Activated CD4-positive, alpha-beta T cell treated with anti-CD3 and anti-CD28 coated beads, Interleukin-2, amount 50 U/mL, for 48 hours (primary cell): ENCODE data around the gene TPD52L2.
"Not testable (repeated sequence)": the region's sequence is repeated elsewhere in the genome, so short reads cannot be mapped to it uniquely, and the experiment has no call there.

Experiments used
- DNase-seq, 2 experiments: peaks; one replicate each; pipeline ENCODE4 v3.0.0-alpha.2; 2020

Gene TPD52L2

DNA sequence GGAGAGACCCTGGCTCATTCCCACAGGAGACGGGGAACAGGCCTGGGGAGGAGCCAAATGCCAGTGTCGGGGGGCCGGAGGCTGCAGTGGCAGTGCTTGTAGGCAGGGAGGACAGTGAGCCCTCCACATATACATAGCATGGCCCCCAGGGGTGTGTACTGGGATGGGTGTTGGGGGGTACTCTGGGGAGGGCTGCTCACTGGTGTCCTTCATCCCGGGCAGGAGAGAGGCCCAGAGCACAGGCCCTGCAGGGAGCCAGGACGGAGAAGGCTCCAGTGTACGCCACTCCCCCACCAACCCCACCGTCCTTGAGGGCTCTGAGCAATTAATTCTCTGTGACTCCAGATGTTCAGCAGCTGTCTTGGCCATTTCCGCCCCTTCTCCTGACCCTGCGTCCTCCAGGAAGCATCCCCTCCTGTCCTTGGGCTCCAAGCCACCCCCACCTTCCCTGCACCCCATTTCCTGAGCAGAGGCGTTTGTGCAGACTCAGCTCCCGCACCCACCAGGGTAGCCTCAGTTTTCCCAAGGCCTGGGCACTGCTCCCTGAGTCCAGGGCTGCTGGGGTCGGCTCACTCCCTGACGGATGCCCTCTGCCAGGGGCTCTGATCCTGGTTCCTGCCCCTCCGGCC is 7.2 kb upstream of the TPD52L2 start:
- peak in 1 of 2 experiments; percentile 19 for DNase-seq

DNA sequence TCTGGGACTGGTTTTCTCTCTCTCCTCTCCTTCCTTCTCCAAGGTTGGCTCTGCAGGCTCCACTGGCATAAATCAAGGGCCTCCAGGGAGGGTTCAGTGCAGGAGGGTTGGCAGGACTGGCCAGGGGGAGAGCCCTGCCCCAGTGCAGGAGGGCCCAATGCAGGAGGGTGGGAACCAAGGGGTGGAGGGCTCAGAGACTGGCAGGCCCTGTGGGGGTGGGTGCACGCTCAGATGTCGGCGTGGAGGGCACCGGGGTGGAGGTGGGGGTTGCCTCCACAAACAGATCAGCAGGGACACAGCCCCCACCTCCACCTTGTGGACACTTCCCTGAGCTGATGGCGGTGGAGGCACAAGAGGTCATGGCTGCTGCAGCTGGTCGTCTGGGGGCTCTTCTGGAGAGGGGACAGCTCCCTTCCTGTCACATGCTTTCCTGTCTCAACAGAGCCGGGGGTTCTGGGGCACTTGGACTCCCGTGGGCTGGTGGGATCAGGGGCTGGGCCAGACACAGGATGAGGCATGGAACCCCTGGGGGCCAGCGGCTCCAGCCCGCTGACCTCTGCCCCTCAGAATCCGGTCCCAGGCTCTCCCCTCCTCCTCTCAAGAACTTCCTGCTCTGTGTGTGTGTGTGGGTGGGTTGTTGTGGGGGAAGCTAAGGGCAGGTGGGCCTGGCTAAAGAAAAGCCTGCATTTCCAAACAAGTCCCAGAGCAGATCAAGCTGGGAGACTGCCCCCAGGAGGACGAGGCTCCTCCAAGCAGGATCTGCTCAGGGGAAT is 6.5 kb upstream of the TPD52L2 start:
- peak in 1 of 2 experiments; percentile 20 for DNase-seq

DNA sequence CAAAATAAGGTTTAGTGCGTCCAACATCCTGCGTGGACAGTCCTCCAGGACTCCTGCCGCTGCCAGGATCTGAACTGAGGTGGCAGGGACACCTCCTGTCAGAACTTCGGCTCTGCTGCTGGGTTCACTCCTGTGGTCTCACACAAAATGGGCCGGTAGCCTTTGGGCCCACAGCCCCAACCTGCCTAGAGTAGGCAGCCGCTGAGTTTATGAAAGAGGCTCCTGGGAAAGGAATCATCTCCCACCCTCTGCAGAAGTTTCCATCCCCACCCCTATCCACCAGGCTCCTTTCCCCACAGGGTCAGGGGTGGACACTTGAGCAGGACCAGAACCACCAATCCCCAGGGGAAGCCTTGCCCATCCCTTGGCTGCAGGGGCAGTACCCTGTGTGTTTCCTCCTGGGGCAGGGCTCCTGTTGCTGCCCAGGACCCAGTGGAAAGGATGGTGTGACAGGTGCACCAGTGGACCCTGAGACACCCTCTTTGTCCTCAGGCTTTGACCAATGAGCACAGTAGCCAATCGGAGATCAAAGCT is 5.8 kb upstream of the TPD52L2 start:
- no peak for DNase-seq

DNA sequence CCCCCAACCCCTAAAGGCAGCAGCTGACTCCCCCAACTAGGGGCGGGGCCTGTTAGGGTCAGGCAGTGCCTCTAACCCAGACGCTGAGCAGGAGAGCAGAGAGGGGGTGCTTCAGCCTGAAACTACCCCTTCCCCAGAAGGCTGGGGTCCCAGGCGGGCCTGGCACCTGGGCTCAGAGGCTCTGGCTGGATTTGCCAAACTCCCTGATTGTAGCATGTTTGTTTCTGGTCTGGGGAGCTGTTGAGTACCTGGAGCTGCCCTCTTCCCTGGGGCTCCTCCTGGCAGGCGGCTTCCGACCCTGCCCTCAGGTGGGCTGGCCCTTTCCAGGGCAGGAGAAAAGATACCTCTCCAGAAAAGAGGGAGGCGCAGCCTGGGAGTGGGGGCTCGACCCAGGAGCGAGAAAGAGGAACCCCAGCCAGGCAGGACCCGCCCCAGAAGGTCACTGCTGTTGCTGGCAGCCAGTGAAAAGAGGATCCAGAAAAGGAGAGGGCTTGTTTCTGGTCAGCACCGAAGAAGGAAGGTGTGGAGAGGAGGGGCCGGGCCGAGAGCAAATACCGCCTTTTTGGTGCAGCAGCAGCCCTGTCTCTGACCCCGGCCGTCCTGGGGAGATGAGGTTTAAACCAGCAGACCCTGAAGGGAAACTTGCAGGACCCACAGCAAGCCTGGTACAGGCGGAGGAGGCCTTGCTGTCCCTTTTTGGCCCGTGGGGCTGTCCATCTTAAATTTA is 4.6 kb upstream of the TPD52L2 start:
- no peak for DNase-seq

DNA sequence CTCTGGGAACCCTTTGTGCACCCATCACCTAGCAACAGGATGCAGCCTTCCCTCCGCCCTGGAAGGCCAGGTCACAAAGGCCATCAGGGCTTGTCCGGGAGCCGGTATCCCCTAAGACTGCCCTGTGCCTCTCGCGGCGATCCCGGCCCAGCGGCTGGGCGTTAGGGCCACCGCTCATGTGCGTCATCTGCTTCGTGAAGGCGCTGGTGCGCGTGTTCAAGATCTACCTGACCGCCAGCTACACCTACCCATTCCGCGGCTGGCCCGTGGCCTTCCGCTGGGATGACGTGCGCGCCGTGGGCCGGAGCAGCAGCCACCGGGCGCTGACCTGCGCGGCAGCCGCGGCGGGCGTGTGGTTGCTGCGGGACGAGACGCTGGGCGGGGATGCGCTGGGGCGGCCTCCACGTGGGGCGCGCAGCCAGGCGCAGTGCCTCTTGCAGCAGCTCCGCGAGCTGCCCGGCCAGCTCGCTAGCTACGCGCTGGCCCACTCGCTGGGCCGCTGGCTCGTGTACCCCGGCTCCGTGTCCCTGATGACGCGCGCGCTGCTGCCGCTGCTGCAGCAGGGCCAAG is 3.6 kb upstream of the TPD52L2 start, which contains the start of gene ABHD16B:
ABHD16B (plus strand) TSS at position 134 of the 570 bp plus-strand sequence; CDS start at position 177, 43 bp downstream.
- no peak for DNase-seq

DNA sequence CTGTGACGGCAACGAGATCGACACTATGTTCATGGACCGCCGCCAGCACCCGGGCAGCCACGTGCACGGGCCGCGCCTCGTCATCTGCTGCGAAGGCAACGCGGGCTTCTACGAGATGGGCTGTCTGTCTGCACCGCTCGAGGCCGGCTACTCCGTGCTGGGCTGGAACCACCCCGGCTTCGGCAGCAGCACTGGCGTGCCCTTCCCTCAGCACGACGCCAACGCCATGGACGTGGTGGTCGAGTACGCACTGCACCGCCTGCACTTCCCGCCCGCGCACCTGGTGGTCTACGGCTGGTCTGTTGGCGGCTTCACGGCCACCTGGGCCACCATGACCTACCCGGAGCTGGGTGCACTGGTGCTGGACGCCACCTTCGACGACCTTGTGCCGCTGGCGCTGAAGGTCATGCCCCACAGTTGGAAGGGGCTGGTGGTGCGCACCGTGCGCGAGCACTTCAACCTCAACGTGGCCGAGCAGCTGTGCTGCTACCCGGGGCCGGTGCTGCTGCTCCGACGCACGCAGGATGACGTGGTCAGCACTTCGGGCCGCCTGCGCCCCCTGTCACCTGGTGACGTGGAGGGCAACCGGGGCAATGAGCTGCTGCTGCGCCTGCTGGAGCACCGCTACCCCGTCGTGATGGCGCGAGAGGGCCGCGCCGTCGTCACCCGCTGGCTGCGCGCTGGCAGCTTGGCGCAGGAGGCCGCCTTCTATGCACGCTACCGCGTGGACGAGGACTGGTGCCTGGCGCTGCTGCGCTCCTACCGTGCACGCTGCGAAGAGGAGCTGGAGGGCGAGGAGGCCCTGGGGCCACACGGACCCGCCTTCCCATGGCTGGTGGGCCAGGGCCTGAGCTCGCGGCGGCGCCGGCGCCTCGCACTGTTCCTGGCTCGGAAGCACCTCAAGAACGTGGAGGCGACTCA is 2.8 kb upstream of the TPD52L2 start:
- no peak for DNase-seq

DNA sequence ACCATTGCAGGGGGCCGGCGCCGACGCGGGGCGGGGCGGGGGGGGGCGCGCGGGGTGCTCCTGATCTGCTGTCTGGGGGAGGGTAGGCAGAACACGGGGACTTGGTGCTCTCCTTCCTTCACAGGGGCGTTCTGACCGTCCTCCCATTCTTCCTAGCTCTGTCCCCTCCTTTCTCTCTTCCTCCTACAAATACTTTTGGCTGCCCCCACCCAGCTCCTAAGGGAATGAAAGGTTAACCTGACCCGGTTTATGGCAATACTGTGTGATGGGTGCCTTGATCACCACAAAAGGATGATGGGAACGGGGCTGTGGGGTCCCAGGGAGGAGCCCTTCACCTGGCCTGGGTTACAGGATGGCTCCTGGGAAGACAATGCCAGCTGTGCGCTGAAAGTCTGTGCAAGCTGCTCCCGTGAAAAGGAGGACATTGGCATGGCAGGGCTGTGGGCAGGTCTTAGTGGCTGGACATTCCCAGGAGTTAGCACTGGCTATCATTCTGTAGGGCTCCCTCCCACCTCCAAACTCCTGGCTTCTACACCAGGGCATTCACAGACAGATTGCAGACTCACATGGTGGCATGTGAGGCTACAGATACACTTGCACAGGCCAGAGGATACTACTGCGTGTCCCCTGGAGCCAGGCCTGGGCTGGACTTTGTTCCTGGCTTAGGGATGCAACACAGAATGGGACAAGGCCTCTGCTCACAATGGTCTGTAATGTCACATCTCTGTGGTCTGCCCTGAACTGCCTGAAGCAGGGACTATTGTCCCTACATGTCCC is 1.9 kb upstream of the TPD52L2 start:
- DNase-seq = no peak

DNA sequence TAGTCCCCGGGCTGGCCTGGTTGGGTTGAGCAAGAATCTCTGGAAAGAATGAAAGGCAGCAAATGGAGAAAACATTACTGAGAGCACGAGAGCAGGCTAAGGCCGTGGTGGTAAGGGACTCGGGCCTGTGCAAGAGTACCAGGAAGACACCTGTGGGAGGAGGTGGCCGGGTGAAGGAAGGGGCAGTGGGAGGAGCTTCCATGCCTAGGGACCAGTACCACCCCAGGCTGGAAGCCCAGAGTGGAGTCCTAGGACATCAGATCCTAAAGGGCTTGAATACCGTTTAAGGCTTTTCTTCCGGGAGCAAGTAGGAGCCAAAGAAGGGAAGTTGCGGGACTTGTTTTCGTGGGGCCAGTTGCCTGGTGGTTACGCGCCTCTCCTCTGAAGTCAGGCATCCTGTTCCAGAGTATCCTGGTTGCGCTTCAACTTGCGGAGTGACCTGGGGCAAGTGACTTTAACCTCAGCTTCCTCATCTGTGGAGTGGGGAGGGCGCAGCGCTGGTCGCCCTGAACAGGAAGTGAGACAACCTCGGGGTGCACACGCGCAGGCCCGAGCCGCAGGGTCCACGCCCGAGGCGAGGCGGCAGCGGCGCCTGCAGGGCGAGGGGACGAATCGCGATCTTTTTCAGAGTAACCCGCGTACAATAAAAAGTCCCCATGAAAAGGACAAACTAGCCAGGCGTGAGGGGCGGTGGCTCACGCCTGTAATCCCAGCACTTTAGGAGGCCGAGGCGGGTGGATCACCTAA is 1.1 kb upstream of the TPD52L2 start:
- peak; percentile 79 to 82 for DNase-seq

DNA sequence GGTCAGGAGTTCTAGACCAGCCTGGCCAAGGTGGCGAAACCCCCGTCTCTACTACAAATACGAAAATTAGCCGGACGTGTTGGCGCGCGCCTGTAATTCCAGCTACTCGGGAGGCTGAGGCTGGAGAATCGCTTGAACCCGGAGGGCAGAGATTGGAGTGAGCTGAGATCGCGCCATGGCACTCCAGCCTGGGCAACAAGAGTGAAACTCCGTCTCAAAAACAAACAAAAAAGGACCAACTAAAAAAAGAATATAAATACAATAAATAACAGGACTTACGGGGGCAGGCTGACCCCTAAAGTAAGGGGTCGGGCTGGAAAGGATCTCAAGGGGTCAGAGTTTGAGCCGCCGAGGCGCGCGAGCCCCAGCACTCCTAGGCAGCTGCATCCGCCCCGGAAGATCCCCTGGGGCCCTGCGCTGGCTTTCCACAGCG is 509 bp upstream of the TPD52L2 start:
- no peak for DNase-seq

DNA sequence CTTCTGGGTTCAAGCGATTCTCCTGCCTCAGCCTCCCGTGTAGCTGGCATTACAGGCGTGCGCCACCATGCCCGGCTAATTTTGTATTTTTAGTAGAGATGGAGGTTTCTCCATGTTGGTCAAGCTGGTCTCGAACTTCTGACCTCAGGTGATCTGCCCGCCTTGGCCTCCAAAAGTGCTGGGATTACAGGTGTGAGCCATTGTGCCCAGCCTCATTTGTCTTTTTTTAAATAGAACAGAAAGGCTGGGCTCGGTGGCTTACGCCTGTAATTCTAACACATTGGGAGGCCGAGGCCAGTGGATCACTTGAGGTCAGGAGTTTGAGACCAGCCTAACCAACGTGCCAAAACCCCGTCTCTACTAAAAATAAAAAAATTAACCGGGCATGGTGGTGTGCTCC is 2.0 kb downstream of the TPD52L2 start:
- DNase-seq = not testable (repeated sequence)

DNA sequence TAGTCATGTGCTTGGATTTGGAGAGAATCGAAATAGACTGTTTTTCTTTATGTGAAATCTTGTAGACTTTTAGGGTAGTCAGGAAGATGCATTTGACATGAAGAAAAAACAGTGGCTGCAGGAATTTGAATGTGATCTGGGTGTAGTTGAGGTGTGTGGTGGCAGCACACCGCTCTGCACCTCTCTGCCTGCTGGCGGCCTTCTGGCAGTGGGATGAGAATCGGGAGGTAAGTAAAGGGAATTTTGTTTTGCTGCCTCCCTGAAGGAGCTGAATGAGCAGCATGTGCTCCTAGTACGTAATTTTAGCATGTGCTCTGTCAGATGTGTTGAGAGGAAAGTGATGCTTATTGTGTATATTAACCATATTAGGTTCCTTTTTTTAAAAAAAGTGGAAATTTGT is 3.2 kb downstream of the TPD52L2 start:
- no peak for DNase-seq

DNA sequence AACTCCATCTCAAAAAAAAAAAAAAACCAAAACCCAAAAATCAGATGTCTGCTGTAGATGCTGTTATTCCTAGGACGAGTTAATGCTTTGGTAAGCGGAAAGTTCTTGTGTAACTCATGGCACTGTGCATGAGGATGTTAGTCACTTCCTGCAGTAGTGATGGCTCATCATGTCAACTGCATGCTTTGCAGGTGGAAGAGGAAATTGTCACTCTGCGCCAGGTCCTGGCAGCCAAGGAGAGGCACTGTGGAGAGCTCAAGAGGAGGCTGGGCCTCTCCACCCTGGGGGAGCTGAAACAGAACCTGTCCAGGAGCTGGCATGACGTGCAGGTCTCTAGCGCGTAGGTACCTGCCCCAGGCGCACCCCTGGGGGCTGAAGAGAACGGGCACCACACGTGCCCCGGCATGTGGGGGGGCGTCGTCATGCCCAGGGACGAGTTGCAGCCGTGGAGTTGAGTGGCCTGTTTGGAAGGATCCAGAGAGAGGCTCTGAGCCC is 8.5 kb downstream of the TPD52L2 start:
- peak; percentile 53 to 65 for DNase-seq

DNA sequence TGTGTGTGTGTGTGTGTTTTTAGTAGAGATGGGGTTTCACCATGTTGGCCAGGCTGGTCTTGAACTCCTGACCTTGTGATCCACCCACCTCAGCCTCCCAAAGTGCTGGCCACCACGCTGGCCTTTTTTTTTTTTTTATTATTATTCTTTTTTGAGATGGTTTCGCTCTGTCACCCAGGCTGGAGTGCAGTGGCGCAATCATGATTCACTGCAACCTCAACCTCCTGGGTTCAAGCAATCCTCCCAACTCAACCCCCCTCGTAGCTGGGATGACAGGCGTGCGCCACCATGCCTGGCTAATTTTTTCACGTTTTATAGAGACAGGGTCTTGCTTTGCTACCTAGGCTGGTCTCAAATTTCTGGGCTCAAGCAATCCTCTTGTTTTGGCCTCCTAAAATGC is 9.2 kb downstream of the TPD52L2 start:
- not testable (repeated sequence) for DNase-seq

DNA sequence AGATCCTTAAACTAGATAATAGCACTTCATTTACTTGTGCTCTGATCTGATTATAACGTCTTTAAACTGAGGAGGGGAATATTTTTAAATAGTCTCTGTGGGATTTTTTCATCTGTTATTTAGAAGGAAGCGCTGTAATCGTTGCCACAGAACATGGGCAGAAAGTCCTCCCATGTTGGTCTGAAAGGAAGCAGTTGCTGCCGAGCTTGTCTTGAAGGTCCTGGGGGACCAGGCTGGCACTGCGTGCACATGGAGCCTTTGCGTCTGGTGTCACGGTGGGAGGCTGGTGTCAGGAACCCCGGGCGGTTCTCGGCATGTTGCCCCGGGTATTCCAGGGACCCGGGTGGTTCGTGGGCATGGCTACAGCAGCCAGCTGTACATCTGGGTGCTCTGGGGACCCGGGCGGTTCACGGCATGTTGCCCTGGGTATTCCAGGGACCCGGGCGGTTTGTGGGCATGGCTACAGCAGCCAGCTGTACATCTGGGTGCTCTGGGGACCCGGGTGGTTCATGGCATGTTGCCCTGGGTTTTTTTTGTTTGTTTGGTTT is 11.5 kb downstream of the TPD52L2 start:
- no peak for DNase-seq

DNA sequence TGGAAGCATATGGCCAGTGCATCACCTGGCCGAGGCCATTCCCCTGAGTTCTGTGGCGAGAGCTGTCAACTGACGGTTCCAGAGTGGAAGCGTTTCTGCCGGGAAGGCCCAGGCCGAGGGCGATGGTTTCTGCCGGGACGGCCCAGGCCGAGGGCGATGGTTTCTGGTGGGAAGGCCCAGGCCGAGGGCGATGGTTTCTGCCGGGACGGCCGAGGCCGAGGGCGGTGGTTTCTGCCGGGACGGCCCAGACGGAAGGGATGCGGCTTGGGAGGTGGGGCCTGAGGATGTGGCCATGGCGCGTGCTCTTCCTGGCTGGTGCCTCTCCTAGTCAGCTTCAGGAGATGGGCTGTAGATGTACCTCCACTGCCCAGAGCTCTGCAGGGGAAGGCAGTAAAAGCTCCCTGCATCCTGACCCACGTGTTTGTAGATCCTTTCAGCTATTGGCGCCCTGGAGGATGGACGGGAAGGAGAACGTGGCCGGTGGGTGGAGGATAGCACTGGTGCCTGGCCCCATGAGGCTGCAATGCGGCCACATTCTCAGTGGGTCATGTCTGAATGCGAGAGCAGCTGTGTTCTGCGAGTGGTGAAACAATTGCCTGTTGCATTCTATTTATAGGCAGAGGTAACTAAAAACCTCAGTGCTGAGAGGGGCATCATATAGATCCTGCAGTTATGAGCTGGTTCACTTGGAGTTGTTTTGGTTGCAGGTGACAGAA is 12.8 kb downstream of the TPD52L2 start:
- no peak for DNase-seq

DNA sequence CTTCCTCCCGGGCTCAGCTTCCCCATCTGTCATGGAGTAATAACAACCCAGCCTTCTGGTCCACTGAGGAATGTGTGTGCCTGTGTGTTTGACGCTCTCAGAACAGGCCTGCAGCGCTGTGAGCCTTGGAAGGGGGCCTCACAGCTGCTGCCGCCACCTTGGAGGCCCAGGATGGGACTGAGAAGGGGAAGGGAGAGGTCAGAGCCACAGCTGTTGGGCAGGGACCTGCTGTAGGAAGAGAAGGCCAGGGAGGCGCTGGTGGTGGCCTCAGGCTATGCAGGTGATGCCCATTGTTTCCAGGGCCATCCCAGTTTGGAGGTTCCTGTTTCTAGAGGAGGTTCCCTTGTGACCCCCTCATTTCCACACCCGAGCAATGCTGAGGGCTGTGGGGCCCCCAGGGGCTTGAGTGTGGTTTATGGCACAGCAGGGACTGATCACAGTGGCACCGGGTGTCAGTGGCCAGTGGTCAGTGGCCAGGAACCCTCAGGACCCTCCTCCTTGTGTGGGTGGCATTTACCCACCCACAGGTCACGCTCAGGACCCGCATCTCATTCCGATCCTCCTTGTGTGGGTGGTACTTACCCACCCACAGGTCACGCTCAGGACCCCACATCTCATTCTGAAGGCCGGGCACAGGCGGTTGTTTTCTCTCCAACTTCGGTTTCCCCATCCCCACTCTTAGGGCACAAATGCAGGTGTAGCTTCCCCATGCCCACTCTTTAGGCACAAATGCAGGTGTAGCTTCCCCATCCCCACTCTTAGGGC is 14.0 kb downstream of the TPD52L2 start:
- DNase-seq = no peak

DNA sequence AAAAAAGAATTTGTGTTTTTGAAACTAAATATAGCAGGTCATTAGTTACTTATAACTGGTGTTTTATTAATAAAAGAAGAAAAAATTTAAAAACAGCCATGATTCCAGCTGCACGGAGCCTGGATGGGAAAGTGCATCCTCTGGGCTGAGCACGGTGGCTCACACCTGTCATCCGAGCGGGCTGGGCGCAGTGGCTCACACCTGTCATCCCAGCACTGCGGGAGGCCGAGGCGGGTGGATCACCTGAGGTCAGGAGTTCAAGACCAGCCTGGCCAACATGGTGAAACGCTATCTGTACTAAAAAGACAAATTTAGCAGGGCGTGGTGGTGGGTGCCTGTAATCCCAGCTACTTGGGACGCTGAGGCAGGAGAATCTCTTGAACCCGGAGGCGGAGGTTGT is 15.8 kb downstream of the TPD52L2 start:
- not testable (repeated sequence) for DNase-seq
